ENCODE measurements around the gene CDKN2B-AS1. TPM values are rescaled to one million over a fixed set of nuclear protein-coding genes. Genes with fewer than 3 reads are reported as not detected.

Gene CDKN2B-AS1
- total RNA-seq, 1 experiment from 2014 or later, result not detected

DNA sequence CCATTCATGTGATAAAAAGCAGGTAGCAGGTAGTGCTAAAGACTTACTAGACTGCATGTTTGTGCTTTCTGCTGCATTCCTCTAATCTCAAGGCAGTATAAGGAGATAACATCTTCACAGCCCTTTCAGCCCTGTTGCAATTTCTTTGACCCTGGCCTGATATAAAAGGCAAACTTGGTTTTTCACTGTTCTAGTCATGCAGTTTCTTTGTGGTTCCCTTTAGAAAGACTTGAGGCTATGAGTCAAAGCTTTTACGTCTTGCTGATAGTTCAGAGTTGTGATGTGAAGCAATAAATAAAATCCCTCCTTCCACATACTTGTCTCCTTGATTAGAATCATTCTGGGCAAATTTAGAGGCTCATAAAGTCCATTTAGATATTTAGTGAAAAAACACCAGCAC, 103.1 kb downstream of the CDKN2B-AS1 start:
- Histone ChIP-seq H4K91ac (ENCODE audit: insufficient read length, low read depth, low read length) (no peak overlapping the region), H4K8ac (replicated peaks; ENCODE audit: insufficient read length, low read depth, low read length) (no peak overlapping the region), H3T11ph (ENCODE audit: low read length) (no peak overlapping the region), H3K9ac (ENCODE audit: extremely low read depth, insufficient read length, low read length) (no peak overlapping the region), H2BK12ac (ENCODE audit: insufficient read length, low read depth, low read length) (no peak overlapping the region), H3K4me1 (ENCODE audit: insufficient read depth, low read length) (peaks cover under 1% of the 10 kb centered on the region; the same call in 1 of the 2 replicates), H3K23ac (ENCODE audit: insufficient read length, low read depth, low read length) (no peak overlapping the region), H4K5ac (ENCODE audit: insufficient read length, low read depth, low read length) (no peak overlapping the region), H3K27me3 (ENCODE audit: insufficient read depth, low read length) (no peaks in the 10 kb centered on the region), H3K14ac (ENCODE audit: insufficient read depth, low read length) (no peak overlapping the region), H3K56ac (ENCODE audit: insufficient read length, low read depth, low read length) (no peak overlapping the region), H2AK5ac (ENCODE audit: insufficient read length, low read length) (no peak overlapping the region), H3K79me1 (ENCODE audit: insufficient read depth, low read depth, low read length, poor library complexity, severe bottlenecking) (no peaks in the 10 kb centered on the region), H3K27ac (ENCODE audit: insufficient read length, low read depth, low read length) (no peak overlapping the region), H2BK15ac (ENCODE audit: low read depth, low read length) (no peak overlapping the region), H3K23me2 (ENCODE audit: insufficient read length, low read depth, low read length, poor library complexity, severe bottlenecking) (no peaks in the 10 kb centered on the region), H2BK20ac (ENCODE audit: low read depth, low read length, poor library complexity, severe bottlenecking) (no peak overlapping the region), H2AFZ (ENCODE audit: low read length) (no peak overlapping the region), H2BK5ac (ENCODE audit: insufficient read length, low read length) (no peak overlapping the region), H2BK120ac (ENCODE audit: low read depth, low read length, poor library complexity, severe bottlenecking) (no peak overlapping the region), H4K20me1 (ENCODE audit: control insufficient read depth, insufficient read depth, insufficient read length) (no peaks in the 10 kb centered on the region), H3K4ac (ENCODE audit: low read depth, low read length) (no peak overlapping the region), H3K18ac (ENCODE audit: insufficient read length, low read depth, low read length) (no peak overlapping the region), H3K79me2 (ENCODE audit: insufficient read depth, low read length) (no peaks in the 10 kb centered on the region), H3K9me3 (ENCODE audit: control insufficient read depth, low read depth, low read length) (no peaks in the 10 kb centered on the region), H3K4me2 (ENCODE audit: insufficient read depth, insufficient read length, low read length) (no peak overlapping the region)
- Mint-ChIP-seq H3K27ac (no peak overlapping the region), H3K4me1 (peaks cover 12 to 13% of the 10 kb centered on the region in 2 experiments), H3K27me3 (ENCODE audit: low read depth) (no peaks in the 10 kb centered on the region), H3K9me3 (no peaks in the 10 kb centered on the region; a peak in 1 of 5 replicates), H3K4me3 (no peak overlapping the region), H3K36me3 (ENCODE audit: insufficient read depth in 1 of 3, low read depth in 3 of 3) (no peaks in the 10 kb centered on the region)
- WGBS (ENCODE audit: extremely low coverage, insufficient read length, low lambda C conversion rate), result no CpG with 5 or more reads among the region's 1 CpG
- DNase-seq, result no peak
- no peak for TF ChIP-seq CTCF (conservative IDR thresholded peaks at IDR 0.05)

Data from H9 (cell line).